Inflammatory macrophage (primary cell): ENCODE results near the gene SEL1L2.

ENCODE experiments used
- DNase-seq, 2 donors: peaks; one replicate each; pipeline ENCODE4 v3.0.0-alpha.2; 2020 to 2022

Gene SEL1L2

DNA sequence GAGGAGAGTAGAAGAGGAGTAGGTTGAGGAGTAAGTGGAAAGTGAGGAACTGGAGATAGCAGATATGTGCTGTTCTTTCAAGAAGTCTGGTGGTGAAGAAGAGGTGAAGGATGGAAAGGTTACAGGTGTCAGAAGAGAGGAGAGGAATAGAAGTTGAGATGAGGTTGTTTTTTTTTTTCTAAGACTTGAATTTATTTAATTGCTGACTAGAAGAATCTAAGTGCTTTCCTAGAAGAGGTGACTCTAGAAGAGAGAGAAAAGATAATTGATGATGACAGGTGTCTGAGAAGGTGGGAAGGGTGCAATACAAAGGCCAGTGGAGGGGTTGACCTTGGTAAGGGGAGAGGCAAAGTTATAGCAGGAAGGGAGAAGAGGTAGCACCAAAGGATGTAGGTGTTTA, 180.0 kb downstream of the SEL1L2 start:
- no peak for DNase-seq

DNA sequence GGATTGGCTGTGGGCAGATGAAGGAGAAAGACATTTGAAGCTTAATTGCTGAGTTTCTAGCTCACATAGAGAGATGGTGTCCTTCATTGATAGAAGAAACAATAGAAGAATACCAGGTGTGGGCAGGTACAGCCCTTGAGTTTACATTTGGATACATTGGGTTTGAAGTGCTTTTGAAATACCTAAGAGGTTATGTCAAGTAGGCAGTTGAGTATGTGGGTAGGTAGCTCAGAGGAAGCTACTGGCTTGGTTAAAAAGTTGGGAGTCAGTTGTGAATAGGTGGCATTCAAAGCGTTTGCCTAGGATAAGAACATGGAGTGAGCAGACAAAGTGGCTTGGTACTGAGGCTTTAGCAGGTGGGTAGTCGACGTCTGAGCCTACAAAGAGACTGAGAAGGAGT, 180.6 kb downstream of the SEL1L2 start:
- DNase-seq: no peak

DNA sequence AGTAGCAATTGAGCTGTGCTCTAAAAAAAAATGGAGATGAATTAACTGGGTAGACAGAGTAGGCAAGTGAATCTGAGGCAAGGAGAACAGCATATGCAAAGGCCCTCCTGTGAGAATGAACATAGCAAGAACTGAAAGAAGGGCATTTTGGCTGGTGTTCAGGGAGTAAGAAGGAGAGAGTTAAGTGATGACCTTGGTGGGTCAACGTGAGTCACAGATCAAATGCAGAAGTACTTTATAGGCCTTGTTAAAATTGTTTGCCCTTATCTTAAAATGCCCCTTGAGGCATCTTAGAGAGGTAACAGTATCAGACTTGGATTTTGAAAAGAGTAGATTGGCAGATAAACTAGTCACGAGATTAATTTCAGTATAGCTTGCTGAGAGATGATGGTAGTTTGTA, 181.0 kb downstream of the SEL1L2 start:
- DNase-seq: no peak

DNA sequence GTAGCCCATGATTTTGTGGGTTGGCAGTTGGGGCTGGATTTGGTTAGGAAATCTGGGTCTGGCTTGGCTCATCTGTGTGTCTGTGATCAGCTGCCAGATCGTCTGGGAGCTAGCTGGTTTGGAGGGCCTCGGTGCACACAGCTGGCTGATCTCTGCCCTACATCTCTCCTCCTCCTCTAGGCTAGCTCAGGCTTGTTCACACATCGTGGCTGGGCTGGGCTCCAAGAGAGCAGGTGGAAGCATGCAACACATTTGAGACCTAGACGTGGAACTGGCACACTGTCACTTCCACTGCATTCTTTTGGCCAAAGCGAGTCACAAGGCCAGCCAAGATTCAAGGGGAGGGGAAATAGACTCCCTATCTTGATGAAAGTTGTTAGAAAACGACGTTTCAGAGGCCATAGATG, 189.7 kb downstream of the SEL1L2 start:
- DNase-seq: no peak

DNA sequence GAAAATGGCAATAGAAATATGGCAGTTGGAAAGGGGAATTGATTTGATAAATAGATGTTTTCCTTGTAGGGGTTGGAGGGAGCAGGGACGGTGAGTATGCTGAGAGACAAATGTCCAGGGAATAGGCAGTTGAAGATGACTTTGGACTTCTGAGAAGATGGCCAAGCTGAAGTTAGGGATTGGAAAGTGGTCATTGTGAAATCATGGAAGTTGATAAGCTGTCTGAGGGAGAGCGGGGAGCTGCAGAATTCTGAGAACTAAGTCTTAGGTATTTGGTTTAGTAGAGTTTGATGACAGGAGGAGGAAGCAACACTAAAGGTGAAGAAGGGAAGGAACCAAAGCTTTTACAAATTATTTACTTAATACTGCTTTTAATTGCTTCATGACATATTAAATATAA, 190.4 kb downstream of the SEL1L2 start:
- DNase-seq: no peak
